NCI-H460 (cell line): ENCODE results near the gene ANKS1A. TPM values are rescaled to one million over a fixed set of nuclear protein-coding genes. Genes with fewer than 3 reads are reported as not detected.
"Not testable (repeated sequence)": the region's sequence is repeated elsewhere in the genome, so short reads cannot be mapped to it uniquely, and the experiment has no call there.

ENCODE experiments used
- DNase-seq: peaks from one replicate; pipeline ENCODE4 v3.0.0-alpha.2; 2016; ENCODE audit warnings: low read depth; ENCODE audit errors: extremely low read depth
- total RNA-seq: library from RNA; depleted of rRNA; stranded (reverse); fragments of >200 nt; shearing (Covaris generic); gene quantifications from 2 replicates; pipeline ENCODE4 v1.2.3, GENCODE V29; 2014

Gene ANKS1A
- total RNA-seq, 1 experiment from 2014 or later: 6.0 TPM

- DNase-seq: no peak
Observed at GRCh38 chr6:34984416-34984815, 95.4 kb downstream of the ANKS1A start.

GRCh38 chr6:34985236-34985635 is 96.2 kb downstream of the ANKS1A start:
- no peak for DNase-seq

GRCh38 chr6:34986845-34987246 is 97.8 kb downstream of the ANKS1A start:
- peak; percentile 56 for DNase-seq

GRCh38 chr6:34987506-34987905 is 98.5 kb downstream of the ANKS1A start:
- no peak for DNase-seq

- DNase-seq: no peak
Observed at GRCh38 chr6:34990971-34991560, 102.0 kb downstream of the ANKS1A start.

GRCh38 chr6:34992376-34992775 is 103.3 kb downstream of the ANKS1A start:
- no peak for DNase-seq

- no peak for DNase-seq
Observed at GRCh38 chr6:34993213-34993612, 104.2 kb downstream of the ANKS1A start.

- DNase-seq: no peak
Observed at GRCh38 chr6:34994693-34995092, 105.6 kb downstream of the ANKS1A start.

- DNase-seq: not testable (repeated sequence)
Observed at GRCh38 chr6:34998417-34998816, 109.4 kb downstream of the ANKS1A start.

- not testable (repeated sequence) for DNase-seq
Observed at GRCh38 chr6:34999153-34999552, 110.1 kb downstream of the ANKS1A start.

- DNase-seq: not testable (repeated sequence)
Observed at GRCh38 chr6:34999962-35000361, 110.9 kb downstream of the ANKS1A start.

GRCh38 chr6:35001349-35001748 is 112.3 kb downstream of the ANKS1A start:
- not testable (repeated sequence) for DNase-seq

GRCh38 chr6:35003886-35004530 is 115.0 kb downstream of the ANKS1A start:
- not testable (repeated sequence) for DNase-seq

- no peak for DNase-seq
Observed at GRCh38 chr6:35007016-35007415, 118.0 kb downstream of the ANKS1A start.

- DNase-seq: no peak
Observed at GRCh38 chr6:35008858-35009257, 119.8 kb downstream of the ANKS1A start.

GRCh38 chr6:35011096-35012041 is 122.3 kb downstream of the ANKS1A start:
- no peak for DNase-seq

GRCh38 chr6:35013701-35014100 is 124.6 kb downstream of the ANKS1A start:
- DNase-seq: no peak

- no peak for DNase-seq
Observed at GRCh38 chr6:35014341-35014740, 125.3 kb downstream of the ANKS1A start.

GRCh38 chr6:35014786-35015185 is 125.7 kb downstream of the ANKS1A start:
- no peak for DNase-seq

GRCh38 chr6:35015476-35015875 is 126.4 kb downstream of the ANKS1A start:
- no peak for DNase-seq

- no peak for DNase-seq
Observed at GRCh38 chr6:35015996-35016395, 126.9 kb downstream of the ANKS1A start.
